ENCODE results near the gene ZNF777.
"Not testable (repeated sequence)": the region's sequence is repeated elsewhere in the genome, so short reads cannot be mapped to it uniquely, and the experiment has no call there.

ZNF777 gene

GRCh38 chr7:149460493-149461277 is at the start of gene ZNF777:
Gene ZNF777, minus strand, starts transcription at chr7:149461062. Its CDS starts 5,040 bp downstream, at chr7:149456022.
- peaks cover 34% of the 10 kb centered on the region for H3K4me1 Mint-ChIP-seq (ENCODE audit: low read depth)
- H3K27me3 Mint-ChIP-seq, result peaks cover 9% of the 10 kb centered on the region
- H3K36me3 Mint-ChIP-seq (ENCODE audit: low read depth), result peaks cover 17% of the 10 kb centered on the region
- H3K27ac Mint-ChIP-seq, result peak within 1 kb of the TSS; percentile 84
- H3K4me3 Mint-ChIP-seq, result peak within 1 kb of the TSS; percentile 86
- DNase-seq, result peak; percentile 86
- no peaks in the 10 kb centered on the region for H3K9me3 Mint-ChIP-seq

DNA sequence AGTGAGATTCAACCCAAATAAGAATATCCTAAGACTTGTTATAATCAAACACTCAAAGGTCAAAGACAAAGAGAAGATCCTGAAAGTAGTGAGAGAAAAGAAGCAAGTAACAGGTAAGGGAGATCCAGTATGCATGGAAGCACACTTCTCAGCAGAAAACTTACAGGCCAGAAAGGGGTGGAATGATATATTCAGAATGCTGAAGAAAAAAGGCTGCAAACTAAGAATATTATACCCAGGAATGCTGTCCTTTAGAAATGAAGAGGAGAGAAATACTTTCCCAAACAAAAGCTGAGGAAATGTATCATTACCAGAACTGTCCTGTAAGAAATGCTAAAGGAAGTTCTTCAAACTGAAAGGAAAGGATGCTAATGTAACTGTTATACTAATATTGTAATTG is 49.4 kb upstream of the ZNF777 start:
- Mint-ChIP-seq H3K36me3 (ENCODE audit: low read depth) (no peaks in the 10 kb centered on the region), H3K27me3 (no peaks in the 10 kb centered on the region), H3K4me3 (no peak overlapping the region), H3K9me3 (peaks cover 39% of the 10 kb centered on the region), H3K4me1 (ENCODE audit: low read depth) (no peaks in the 10 kb centered on the region), H3K27ac (no peak overlapping the region)
- no peak for DNase-seq

GRCh38 chr7:149509774-149510173 is 48.9 kb upstream of the ZNF777 start:
- Mint-ChIP-seq H3K27me3 (no peaks in the 10 kb centered on the region), H3K4me1 (ENCODE audit: low read depth) (no peaks in the 10 kb centered on the region), H3K9me3 (peaks cover 39% of the 10 kb centered on the region), H3K27ac (no peak overlapping the region), H3K36me3 (ENCODE audit: low read depth) (no peaks in the 10 kb centered on the region), H3K4me3 (no peak overlapping the region)
- DNase-seq, result no peak

- H3K4me1 Mint-ChIP-seq (ENCODE audit: low read depth), result no peaks in the 10 kb centered on the region
- H3K27me3 Mint-ChIP-seq, result no peaks in the 10 kb centered on the region
- peaks cover 18% of the 10 kb centered on the region for H3K9me3 Mint-ChIP-seq
- no peak overlapping the region for H3K27ac Mint-ChIP-seq
- no peak overlapping the region for H3K4me3 Mint-ChIP-seq
- H3K36me3 Mint-ChIP-seq (ENCODE audit: low read depth), result no peaks in the 10 kb centered on the region
- no peak for DNase-seq
These were observed 44.7 kb upstream of the ZNF777 start for GRCh38 chr7:149505551-149505950.

- no peak overlapping the region for H3K4me3 Mint-ChIP-seq
- no peak overlapping the region for H3K27ac Mint-ChIP-seq
- no peaks in the 10 kb centered on the region for H3K27me3 Mint-ChIP-seq
- H3K4me1 Mint-ChIP-seq (ENCODE audit: low read depth), result peaks cover 9% of the 10 kb centered on the region
- DNase-seq, result no peak
- peaks cover 7% of the 10 kb centered on the region for H3K9me3 Mint-ChIP-seq
- H3K36me3 Mint-ChIP-seq (ENCODE audit: low read depth), result peaks cover 3% of the 10 kb centered on the region
These were observed 40.8 kb upstream of the ZNF777 start for GRCh38 chr7:149501651-149502050.

- H3K27me3 Mint-ChIP-seq, result no peaks in the 10 kb centered on the region
- H3K36me3 Mint-ChIP-seq (ENCODE audit: low read depth), result peaks cover 9% of the 10 kb centered on the region
- peaks cover 17% of the 10 kb centered on the region for H3K4me1 Mint-ChIP-seq (ENCODE audit: low read depth)
- peaks cover 7% of the 10 kb centered on the region for H3K9me3 Mint-ChIP-seq
- no peak overlapping the region for H3K4me3 Mint-ChIP-seq
- no peak overlapping the region for H3K27ac Mint-ChIP-seq
- DNase-seq, result no peak
These were observed 40.0 kb upstream of the ZNF777 start for GRCh38 chr7:149500910-149501309.

GRCh38 chr7:149500201-149500600 is 39.3 kb upstream of the ZNF777 start:
- Mint-ChIP-seq H3K4me1 (ENCODE audit: low read depth) (peaks cover 24% of the 10 kb centered on the region), H3K36me3 (ENCODE audit: low read depth) (peaks cover 15% of the 10 kb centered on the region), H3K4me3 (no peak overlapping the region), H3K9me3 (peaks cover 3% of the 10 kb centered on the region), H3K27ac (no peak overlapping the region), H3K27me3 (no peaks in the 10 kb centered on the region)
- DNase-seq, result no peak

- H3K36me3 Mint-ChIP-seq (ENCODE audit: low read depth), result peaks cover 29% of the 10 kb centered on the region
- peak overlapping the region; percentile 15 for H3K4me3 Mint-ChIP-seq
- no peaks in the 10 kb centered on the region for H3K27me3 Mint-ChIP-seq
- H3K9me3 Mint-ChIP-seq, result no peaks in the 10 kb centered on the region
- DNase-seq, result no peak
- H3K27ac Mint-ChIP-seq, result no peak overlapping the region
- H3K4me1 Mint-ChIP-seq (ENCODE audit: low read depth), result peaks cover 33% of the 10 kb centered on the region
These were observed 37.9 kb upstream of the ZNF777 start for GRCh38 chr7:149498811-149499210.

DNA sequence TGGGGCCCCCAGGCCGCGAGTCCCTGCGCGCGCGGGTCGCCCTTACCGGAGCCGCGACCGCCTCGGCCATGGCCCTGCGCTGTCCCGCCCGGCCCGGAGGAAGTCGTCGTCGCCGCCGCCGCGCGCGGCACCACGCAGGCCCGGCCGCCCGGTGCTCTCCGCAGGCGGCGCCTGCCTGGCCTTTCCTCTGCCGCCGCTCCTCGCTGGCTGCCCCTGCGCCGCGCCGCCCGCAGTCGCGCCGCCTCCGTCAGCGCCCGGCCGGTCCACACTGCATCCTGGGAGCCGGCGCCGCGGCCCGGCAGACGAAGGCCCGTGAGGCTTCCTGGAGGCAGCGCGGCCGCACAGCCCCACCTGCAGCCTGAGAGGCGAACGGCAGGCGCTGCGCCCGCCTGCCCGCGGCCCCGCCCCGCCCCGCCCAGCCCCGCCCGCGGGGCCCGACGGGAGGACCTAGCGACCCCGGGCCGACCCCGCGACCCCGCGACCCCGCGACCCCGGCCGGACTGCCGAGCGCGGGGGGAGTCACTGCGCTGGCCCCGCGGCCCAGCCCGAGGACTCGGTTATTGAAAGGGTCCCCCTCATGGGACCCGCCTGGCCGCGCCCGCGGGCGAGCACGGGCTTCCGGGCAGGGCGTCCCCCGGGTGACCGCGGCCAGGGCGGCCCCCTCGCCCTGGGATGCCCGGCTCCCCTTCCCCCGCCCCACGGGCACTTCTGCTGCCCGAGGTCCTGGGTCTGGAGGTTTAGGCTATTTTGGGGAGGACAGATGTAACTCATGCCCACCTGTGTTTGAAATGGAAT is 36.8 kb upstream of the ZNF777 start, which contains the start of gene ZNF746:
TSS of gene ZNF746 (minus strand) at position 343 of the 795 bp plus-strand sequence. CDS start at position 70, 273 bp downstream.
- peaks cover 36% of the 10 kb centered on the region for H3K4me1 Mint-ChIP-seq (ENCODE audit: low read depth)
- H3K27ac Mint-ChIP-seq, result peak within 1 kb of the TSS; percentile 96
- H3K36me3 Mint-ChIP-seq (ENCODE audit: low read depth), result peaks cover 40% of the 10 kb centered on the region
- H3K27me3 Mint-ChIP-seq, result no peaks in the 10 kb centered on the region
- no peaks in the 10 kb centered on the region for H3K9me3 Mint-ChIP-seq
- H3K4me3 Mint-ChIP-seq, result peak within 1 kb of the TSS; percentile 94
- DNase-seq, result peak; percentile 87

GRCh38 chr7:149496642-149497391 is 36.0 kb upstream of the ZNF777 start:
- Mint-ChIP-seq H3K4me1 (ENCODE audit: low read depth) (peaks cover 39% of the 10 kb centered on the region), H3K27ac (peak overlapping the region; percentile 96), H3K27me3 (no peaks in the 10 kb centered on the region), H3K4me3 (peak overlapping the region; percentile 94), H3K36me3 (ENCODE audit: low read depth) (peaks cover 48% of the 10 kb centered on the region), H3K9me3 (no peaks in the 10 kb centered on the region)
- peak; percentile 74 for DNase-seq

GRCh38 chr7:149495785-149496641 is 35.2 kb upstream of the ZNF777 start:
- H3K27me3 Mint-ChIP-seq, result no peaks in the 10 kb centered on the region
- H3K36me3 Mint-ChIP-seq (ENCODE audit: low read depth), result peaks cover 57% of the 10 kb centered on the region
- peak overlapping the region; percentile 96 for H3K27ac Mint-ChIP-seq
- no peak for DNase-seq
- H3K4me1 Mint-ChIP-seq (ENCODE audit: low read depth), result peaks cover 39% of the 10 kb centered on the region
- H3K4me3 Mint-ChIP-seq, result peak overlapping the region; percentile 94
- H3K9me3 Mint-ChIP-seq, result no peaks in the 10 kb centered on the region

DNA sequence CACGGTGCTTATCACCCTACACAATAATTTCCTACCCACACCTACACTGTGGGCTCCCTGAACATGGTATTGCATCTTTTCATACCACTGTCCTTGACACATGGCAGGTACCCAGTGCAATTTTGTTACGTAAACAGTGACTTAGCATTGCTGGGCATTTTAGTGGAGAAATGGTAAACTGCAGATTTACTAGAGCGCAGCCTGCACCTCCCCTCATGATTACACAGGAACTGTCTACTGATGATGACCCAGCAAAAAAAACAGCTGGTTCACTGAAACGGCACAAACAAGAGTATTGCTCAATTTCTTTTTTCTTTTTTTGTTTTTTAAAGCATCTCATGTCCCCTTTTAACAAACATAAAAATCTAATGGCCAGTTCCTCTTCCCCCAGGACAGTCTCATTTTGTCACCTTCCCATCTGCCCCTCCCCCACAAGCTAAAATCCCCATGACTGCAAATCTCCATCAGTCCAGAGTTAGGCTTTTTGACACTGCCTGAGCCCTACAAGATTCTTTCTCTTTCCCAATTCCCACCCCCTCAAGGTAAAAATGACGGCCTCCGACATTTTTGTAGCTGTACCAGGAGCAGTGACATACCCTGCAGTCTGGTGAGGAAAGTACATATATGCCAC is 34.0 kb upstream of the ZNF777 start:
- Mint-ChIP-seq H3K27me3 (no peaks in the 10 kb centered on the region), H3K9me3 (no peaks in the 10 kb centered on the region), H3K4me3 (peak overlapping the region; percentile 94), H3K4me1 (ENCODE audit: low read depth) (peaks cover 36% of the 10 kb centered on the region), H3K36me3 (ENCODE audit: low read depth) (peaks cover 68% of the 10 kb centered on the region), H3K27ac (peak overlapping the region; percentile 96)
- no peak for DNase-seq

DNA sequence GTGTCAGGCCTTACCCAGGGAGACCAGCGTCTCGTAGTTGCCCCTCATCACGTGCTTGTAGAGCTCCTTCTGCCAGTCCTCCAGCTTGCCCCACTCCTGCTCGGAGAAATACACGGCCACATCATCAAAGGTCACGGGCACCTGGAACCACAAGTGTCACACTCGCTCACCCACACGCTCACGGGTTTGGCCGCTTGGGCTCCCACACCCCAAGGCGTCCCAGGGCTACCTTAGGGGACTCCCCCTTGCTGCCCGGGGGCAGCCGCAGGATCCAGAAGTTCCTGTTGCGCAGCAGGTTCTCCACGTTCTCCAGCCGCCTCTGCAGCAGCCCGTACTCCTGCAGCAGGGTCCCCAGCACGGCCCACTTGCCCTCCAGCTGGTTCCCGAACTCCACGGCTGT is 33.1 kb upstream of the ZNF777 start:
- not testable (repeated sequence) for H3K9me3 Mint-ChIP-seq, H3K27me3 Mint-ChIP-seq, H3K4me3 Mint-ChIP-seq, DNase-seq
- Mint-ChIP-seq H3K27ac (peak overlapping the region; percentile 50), H3K4me1 (ENCODE audit: low read depth) (peaks cover 39% of the 10 kb centered on the region), H3K36me3 (ENCODE audit: low read depth) (peaks cover 76% of the 10 kb centered on the region)

Measured in activated T-cell treated with anti-CD3 and anti-CD28 coated beads, Interleukin-2, amount 50 U/mL, for 24 hours (primary cell).